ENCODE measurements around the gene VSTM2B. TPM values are rescaled to one million over a fixed set of nuclear protein-coding genes. Genes with fewer than 3 reads are reported as not detected.
A peak's percentile ranks its signal among the peaks of the same experiment; 100 is the strongest.
"Not testable (repeated sequence)": the region's sequence is repeated elsewhere in the genome, so short reads cannot be mapped to it uniquely, and the experiment has no call there.

Gene VSTM2B
- total RNA-seq, 1 experiment from 2014 or later = not detected

DNA sequence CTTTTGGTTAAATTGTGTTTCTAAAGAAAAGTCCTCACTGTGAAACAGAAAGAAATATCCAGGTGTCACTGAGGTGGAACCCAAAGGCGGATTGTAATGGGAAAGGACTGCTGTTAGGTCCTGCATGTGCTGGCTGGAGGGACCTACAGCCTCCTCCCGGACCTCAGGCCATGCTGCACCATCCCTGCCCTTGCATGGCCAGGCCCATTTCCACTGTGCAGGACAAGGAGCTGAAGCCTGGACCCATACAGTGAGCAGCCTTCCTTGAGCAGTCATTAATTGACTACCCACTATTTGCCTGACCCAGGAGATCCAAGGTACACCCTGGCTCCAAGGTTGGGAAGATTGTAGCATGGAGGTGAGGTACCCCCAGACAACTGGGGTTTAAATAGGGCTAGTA lies 17.6 kb downstream of the VSTM2B start:
- peak in 1 of 2 experiments; percentile 14 for DNase-seq
- Histone ChIP-seq H3K4me1 (peaks cover 12% of the 10 kb centered on the region), H3K27me3 (replicated peaks; ENCODE audit: control insufficient read depth, insufficient read depth, low read length) (no peaks in the 10 kb centered on the region), H3K4me3 (ENCODE audit: low read depth, low read length) (no peak overlapping the region), H3K9me3 (no peaks in the 10 kb centered on the region), H3K36me3 (ENCODE audit: control insufficient read depth, insufficient read depth, low read length) (no peaks in the 10 kb centered on the region)
- TF ChIP-seq, protein P1, sequence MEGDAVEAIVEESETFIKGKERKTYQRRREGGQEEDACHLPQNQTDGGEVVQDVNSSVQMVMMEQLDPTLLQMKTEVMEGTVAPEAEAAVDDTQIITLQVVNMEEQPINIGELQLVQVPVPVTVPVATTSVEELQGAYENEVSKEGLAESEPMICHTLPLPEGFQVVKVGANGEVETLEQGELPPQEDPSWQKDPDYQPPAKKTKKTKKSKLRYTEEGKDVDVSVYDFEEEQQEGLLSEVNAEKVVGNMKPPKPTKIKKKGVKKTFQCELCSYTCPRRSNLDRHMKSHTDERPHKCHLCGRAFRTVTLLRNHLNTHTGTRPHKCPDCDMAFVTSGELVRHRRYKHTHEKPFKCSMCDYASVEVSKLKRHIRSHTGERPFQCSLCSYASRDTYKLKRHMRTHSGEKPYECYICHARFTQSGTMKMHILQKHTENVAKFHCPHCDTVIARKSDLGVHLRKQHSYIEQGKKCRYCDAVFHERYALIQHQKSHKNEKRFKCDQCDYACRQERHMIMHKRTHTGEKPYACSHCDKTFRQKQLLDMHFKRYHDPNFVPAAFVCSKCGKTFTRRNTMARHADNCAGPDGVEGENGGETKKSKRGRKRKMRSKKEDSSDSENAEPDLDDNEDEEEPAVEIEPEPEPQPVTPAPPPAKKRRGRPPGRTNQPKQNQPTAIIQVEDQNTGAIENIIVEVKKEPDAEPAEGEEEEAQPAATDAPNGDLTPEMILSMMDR (IDR thresholded peaks at IDR 0.05; ENCODE audit: insufficient read depth in 1 of 2, low read depth in 1 of 2, low read length in 1 of 2, severe bottlenecking in 1 of 2, unreplicated experiment in 1 of 2) = no peak
- no TSS peak for BruUV-seq (replicated peaks)
- Mint-ChIP-seq H3K9me3 (ENCODE audit: unreplicated experiment) (no peaks in the 10 kb centered on the region), H3K27ac (ENCODE audit: unreplicated experiment) (no peak overlapping the region), H3K36me3 (ENCODE audit: insufficient read depth, unreplicated experiment) (peaks cover 4% of the 10 kb centered on the region), H3K27me3 (ENCODE audit: insufficient read depth, unreplicated experiment) (no peaks in the 10 kb centered on the region), H3K4me3 (ENCODE audit: unreplicated experiment) (no peak overlapping the region), H3K4me1 (ENCODE audit: low read depth, unreplicated experiment) (no peaks in the 10 kb centered on the region)
- ChIA-PET POLR2A (no interaction called here), CTCF (no interaction called here)
- intact Hi-C loops (cut with micrococcal nuclease; ENCODE audit: unreplicated experiment) = no loop called here

- Mint-ChIP-seq H3K27me3 (ENCODE audit: insufficient read depth, unreplicated experiment) (no peaks in the 10 kb centered on the region), H3K9me3 (ENCODE audit: unreplicated experiment) (no peaks in the 10 kb centered on the region), H3K4me1 (ENCODE audit: low read depth, unreplicated experiment) (no peaks in the 10 kb centered on the region), H3K4me3 (ENCODE audit: unreplicated experiment) (no peak overlapping the region), H3K36me3 (ENCODE audit: insufficient read depth, unreplicated experiment) (peaks cover 4% of the 10 kb centered on the region), H3K27ac (ENCODE audit: unreplicated experiment) (no peak overlapping the region)
- peaks cover 12% of the 10 kb centered on the region for H3K4me1 ChIP-seq
- no peaks in the 10 kb centered on the region for H3K27me3 ChIP-seq (replicated peaks; ENCODE audit: control insufficient read depth, insufficient read depth, low read length)
- POLR2A ChIA-PET = no interaction called here
- no TSS peak for BruUV-seq (replicated peaks)
- peak in 1 of 2 experiments; percentile 22 for DNase-seq
- H3K36me3 ChIP-seq (ENCODE audit: control insufficient read depth, insufficient read depth, low read length) = no peaks in the 10 kb centered on the region
- no peak overlapping the region for H3K4me3 ChIP-seq (ENCODE audit: low read depth, low read length)
- intact Hi-C loops (cut with micrococcal nuclease; ENCODE audit: unreplicated experiment) = no loop called here
- H3K9me3 ChIP-seq = no peaks in the 10 kb centered on the region
- TF ChIP-seq, protein P1 (IDR thresholded peaks at IDR 0.05; ENCODE audit: insufficient read depth in 1 of 2, low read depth in 1 of 2, low read length in 1 of 2, severe bottlenecking in 1 of 2, unreplicated experiment in 1 of 2) = no peak
- CTCF ChIA-PET = no interaction called here
These were observed 19.0 kb downstream of the VSTM2B start for GRCh38 chr19:29544656-29545360.

- H3K4me3 ChIP-seq (ENCODE audit: low read depth, low read length); H3K4me3 Mint-ChIP-seq (ENCODE audit: unreplicated experiment); intact Hi-C loops (cut with micrococcal nuclease; ENCODE audit: unreplicated experiment); CTCF ChIA-PET; H3K27me3 ChIP-seq (replicated peaks; ENCODE audit: control insufficient read depth, insufficient read depth, low read length); H3K9me3 ChIP-seq; H3K4me1 Mint-ChIP-seq (ENCODE audit: low read depth, unreplicated experiment); BruUV-seq (replicated peaks); H3K36me3 ChIP-seq (ENCODE audit: control insufficient read depth, insufficient read depth, low read length); H3K27me3 Mint-ChIP-seq (ENCODE audit: insufficient read depth, unreplicated experiment); H3K9me3 Mint-ChIP-seq (ENCODE audit: unreplicated experiment); H3K36me3 Mint-ChIP-seq (ENCODE audit: insufficient read depth, unreplicated experiment); H3K27ac Mint-ChIP-seq (ENCODE audit: unreplicated experiment); POLR2A ChIA-PET: not testable (repeated sequence)
- DNase-seq = peak in 1 of 2 experiments; percentile 5
- peaks cover 12% of the 10 kb centered on the region for H3K4me1 ChIP-seq
These were observed 19.7 kb downstream of the VSTM2B start for GRCh38 chr19:29545447-29545846.

Measured in Caco-2 (cell line).